ENCODE results near the gene FLNC.

Gene FLNC

DNA sequence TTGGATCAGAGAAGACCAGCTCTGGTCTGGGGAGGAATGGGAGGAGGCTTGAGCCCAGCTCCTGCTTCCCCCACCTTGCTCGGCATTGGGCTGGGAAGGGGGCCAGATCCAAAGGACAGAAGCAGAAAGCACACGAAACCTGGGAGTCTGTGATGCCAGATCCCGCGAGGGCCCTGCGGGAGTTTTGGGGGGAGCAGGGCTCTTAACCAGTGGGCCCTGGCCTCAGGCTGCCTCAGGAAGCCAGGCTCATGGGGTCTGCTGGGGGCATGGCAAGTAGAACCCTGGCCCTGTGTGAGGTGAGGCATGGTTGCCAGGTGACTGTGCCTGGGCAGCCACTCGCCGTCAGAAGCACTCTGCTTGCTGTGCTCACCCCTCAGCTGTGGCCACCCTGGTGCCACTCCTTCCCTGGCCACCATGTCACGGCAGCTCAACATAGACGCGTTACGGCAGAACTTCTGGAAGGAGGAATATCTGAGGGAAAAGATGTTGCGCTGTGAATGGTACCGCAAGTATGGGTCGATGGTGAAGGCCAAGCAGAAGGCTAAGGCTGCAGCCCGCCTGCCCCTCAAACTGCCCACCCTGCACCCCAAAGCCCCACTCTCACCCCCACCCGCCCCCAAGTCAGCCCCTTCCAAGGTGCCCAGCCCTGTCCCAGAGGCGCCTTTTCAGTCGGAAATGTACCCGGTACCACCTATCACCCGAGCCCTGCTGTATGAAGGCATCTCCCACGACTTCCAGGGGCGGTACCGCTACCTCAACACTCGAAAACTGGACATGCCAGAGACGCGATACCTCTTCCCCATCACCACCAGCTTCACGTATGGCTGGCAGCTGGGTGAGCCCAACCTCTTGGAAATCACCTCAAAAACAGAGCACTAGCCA lies 36.0 kb downstream of the FLNC start:
- FAIRE-seq = no peak

DNA sequence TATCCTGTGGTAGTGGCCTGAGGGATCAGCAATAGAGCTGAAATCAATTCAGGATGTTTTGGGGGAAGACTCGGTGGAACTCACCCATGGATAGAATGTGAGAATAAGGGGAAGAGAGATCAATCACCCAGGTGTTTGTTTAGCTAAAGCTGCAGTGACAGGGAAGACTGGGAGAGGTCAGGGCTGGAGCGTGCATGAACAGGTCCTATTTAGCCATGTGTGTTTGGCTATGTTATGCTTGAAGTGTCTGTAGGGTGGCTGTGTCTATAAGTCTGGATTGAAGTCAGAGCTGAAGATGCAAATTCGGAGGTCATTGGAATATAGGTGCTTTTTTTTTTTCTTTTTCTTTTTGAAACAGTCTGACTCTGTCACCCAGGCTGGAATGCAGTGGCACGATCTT lies 37.0 kb downstream of the FLNC start:
- FAIRE-seq = no peak

DNA sequence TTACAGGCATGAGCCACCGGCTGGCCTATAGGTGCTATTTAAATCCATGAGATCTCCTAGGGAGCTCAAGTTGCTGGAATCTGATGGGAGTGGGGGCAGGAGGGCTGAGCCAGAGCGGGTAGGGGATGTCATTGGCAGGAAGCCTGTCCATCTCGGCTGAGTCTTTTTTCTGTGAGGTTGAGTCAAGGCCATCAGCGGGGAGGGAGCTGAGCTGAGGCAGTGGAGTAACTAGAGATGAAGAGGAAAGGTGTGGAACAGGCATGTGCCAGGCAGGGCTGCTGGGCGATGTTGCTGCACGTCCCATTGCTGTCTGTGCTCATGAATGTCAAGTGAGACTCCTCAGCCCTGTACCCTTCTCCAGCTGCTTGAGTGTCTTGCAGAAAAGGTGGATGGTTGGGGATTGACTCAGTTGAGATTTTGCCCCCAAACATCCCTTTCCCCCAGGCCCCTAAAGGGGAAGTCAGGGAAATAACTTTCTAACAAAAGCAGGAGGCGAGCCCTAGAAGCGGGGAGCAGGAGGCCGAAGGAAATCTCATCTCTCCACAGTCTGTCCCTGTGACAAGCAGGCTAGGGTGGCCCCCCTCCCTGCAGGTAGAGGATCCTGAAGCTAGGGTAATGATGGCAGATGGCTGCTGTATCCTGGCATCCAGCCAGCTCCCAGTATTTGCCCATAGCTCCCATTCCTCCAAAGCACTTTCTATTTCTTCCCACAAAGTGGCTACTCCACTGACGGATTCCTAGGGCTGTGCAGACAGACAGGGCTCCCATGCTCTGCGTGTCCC lies 37.8 kb downstream of the FLNC start:
- no peak for FAIRE-seq

DNA sequence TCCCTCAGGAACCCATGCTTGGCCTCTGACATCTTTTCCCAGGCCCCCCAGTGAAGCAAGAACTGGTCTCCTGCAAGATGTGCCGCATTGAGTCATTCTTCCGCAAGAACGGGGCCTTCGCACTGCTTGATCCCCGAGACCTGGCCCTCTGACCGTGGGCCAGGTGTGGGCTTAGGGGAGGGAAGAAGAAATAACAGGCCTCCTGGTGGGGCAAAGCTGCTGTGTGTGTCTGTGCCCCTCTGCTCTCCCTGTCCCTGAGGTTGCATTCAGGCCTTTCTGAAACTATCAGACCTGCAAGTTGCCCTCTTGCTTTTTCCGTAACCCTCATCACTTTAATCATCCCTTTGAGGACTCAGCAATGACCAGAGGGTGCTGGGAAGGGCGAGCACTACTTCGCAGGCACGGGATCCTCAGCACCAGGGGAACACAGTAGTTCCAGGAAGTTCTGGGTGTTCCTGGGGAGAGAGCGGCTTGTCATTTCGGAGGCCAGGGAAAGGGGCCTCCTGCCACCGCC lies 38.5 kb downstream of the FLNC start:
- FAIRE-seq = no peak

DNA sequence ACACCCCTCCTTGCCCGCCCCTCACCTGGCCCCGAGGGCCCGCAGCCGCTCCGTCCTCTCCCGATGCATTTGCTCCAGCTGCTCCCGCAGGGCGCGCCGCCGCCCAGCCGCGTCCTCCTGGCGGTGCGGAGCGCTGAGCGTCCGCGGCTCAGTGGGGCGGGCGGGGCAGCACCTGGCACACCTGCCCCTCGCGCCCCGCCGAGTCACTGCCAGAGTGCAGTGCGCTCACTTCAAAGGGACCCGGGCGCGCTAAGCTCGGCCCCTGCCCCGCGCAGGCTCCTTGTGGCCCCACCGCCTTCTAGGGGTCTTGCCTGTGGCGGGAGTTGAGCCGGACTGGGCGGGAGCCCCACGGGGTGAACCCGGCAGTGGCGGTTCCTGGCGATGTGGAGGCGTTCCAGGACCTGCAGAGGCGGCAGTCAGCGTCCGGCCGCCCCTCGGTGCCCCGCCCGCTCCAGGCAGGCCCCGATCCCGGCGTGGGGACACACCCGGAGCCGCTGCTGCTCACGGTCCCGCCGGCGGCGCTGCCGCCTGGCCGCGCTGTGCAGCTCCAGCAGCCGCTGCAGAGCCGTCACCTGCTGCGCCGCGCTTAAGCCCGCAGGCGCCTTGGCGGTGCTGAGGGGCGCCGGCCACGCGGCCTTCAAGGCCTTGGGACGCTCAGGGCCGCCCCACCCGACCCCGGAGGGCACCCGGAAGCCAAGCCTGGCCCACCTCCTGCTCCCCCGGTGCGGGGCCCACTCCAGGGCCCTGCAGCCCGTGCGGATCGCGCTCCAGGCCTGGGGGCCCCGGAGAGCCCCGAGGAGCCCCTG lies 39.1 kb downstream of the FLNC start:
- no peak for FAIRE-seq

DNA sequence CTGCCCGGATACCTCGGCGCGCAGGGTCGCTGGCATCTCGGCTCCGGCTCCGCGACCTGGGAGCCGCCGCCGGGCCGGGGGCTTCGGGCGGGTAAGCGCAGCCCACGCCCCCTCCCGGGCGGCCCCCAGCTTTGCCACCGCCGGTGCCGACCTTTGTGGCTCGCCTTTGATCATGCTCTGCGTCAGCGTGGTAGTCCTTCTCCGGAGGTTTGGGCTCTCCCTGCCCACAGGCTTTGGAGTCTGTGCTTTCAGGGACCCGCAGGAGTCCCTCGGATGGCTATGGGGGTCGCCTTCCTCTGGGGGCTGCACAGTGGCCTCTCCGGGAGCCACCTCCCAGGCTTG lies 39.7 kb downstream of the FLNC start:
- no peak for FAIRE-seq

DNA sequence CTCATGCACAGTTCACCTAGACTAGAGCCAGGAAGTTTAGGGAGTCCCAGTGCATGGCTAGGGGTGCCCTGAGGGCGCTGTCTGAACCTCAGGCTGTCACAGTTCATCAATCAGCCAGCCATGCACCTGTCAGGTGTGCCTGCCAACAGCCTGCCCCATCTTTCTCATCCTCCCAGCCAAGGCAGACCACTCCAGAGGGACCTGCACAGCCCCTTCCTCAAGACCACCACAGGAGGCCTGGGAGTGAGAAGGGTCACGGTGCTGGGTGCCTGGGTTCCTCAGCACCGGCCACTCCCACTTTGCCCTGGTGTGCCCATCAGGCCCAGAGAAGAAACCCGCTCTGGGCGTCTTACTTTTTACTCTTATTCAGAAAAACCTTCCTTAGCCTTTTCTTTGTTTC lies 40.8 kb downstream of the FLNC start:
- FAIRE-seq = no peak

DNA sequence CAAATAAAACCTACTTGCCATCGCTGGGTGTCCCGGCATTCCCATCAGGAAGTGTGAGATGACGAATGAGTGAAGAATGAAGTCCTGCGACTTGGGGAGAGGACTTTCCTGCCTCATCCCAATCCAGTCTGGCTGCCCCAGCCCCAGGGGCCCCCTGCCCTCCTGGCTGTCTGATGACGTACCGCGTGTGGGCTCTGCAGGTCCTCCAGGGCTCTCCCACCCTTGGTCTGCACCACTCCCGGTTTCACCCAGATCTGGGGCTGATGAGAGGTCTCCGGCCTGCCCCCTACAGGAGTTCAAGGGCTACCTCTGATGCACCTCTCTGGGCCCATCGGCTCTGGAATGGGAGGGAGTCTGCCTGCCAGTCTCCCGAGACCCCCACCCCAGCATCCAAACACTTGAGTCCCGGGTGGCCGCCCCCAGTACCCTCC lies 42.2 kb downstream of the FLNC start:
- no peak for FAIRE-seq

DNA sequence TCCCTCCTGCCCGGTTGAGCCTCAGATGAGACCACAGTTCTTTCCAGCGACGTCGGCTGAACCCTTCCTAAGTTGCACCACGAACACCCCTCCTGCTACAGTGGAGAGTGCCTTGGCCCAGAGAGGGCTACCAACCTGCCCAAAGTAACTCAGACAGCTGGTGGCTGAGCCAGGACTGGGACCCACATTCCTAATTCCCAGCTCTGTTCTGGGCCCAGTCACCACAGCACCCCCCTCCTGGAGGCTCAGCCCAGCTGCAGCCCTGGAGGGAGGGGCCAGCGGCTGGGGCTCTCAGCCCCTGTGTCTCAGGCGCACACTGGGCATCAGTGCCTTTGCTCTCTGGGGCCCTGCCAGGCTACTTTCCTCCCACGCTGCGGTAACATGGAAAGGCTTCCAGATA lies 43.0 kb downstream of the FLNC start:
- no peak for FAIRE-seq

DNA sequence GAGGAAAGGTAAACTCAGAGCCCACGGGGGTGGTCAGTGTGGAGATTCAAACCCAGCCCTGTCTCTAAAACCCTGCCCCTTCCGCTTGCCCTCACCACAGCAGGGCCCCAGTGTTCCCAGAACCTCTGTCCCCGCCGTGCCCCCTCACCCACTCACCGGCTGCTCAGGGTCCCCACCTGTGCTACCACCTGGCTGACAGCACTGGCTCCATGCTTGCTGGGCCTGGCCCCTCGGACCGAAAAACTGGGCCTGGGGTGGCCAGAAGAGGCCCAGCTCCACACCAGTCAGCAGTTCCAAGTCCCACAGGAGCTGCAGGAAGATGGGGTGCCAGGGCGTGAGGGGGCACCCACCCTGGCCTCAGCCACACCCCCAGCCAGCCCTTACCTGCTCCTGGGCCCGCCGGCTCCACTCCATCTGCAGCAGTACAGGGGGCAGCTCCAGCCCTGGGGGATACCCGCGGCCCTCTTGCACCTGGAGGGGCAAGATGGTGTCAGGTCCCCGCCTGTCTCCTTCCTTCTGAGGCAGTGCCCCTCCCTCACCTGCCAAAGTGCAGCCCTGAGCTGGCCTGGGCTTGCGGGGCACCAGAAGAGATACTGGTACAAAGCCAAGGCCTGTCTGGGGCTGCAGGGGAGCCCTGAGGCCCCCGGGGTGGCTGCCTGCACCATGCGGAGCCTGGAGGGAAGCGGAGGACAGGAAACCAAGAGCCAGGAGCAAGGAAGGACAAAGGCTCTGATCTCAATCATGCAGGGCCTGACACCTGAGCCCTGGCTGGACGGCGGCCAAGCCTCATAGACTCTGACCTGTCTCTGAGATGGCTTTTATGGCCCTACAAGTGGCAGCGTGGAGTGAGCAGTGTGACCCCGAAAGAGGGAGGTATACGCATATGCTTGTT lies 44.2 kb downstream of the FLNC start:
- FAIRE-seq = no peak

DNA sequence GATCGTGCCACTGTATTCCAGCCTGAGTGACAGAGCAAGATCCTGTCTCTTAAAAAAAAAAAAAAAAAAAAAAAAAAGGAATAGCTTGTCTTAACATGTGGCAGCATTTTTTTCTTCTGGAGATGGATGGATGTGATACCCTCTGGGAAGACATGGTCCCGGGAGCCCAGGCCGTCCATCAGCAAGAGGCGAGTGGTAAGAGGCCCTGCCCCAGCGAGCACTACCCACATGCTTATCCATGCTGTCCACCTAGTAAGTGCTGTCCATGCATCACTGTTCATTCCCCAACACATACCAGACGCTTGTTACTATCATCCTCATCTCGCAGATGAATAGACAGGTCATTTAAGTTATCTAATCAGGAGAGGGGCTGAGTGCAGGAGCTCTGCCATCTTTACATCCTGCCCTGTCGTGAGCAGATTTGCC lies 45.3 kb downstream of the FLNC start:
- no peak for FAIRE-seq

DNA sequence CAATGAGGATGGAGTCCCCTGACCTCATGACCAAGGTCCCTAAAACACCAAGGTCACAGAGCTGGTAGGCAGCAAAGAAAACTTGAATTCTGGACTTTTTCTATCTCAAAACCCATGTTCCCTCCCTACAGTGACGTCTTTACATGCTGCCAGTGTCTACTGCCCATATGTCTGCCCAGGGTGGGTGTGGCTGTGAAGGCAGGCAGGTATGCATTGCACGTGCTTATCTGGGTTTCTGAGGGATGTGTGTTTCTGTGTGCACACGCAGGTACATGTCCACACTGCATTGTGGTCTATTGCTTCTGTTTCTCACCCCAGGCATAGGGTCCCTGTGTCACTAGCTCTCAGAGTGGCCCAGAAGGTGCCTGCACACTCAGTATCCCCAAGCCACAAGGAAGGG lies 45.9 kb downstream of the FLNC start:
- no peak for FAIRE-seq

DNA sequence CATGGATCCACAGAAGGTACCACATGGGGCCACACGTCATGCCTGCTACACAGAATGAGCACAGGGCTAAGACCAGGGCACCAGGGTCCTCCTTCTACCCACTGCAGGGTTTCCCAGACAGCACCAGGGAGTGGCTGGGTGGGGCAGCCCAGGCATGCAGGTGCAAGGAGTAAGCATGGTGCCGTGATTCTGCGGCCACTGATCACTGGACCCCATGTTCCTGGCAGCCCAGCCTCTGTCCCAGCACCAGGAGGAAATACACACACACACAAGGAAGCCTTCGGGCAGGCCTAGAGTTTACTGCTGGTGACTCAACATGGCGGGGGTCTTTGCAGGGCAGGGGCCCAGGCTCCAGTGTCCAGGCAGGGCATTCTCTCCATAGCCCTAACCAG lies 46.4 kb downstream of the FLNC start:
- FAIRE-seq = no peak

DNA sequence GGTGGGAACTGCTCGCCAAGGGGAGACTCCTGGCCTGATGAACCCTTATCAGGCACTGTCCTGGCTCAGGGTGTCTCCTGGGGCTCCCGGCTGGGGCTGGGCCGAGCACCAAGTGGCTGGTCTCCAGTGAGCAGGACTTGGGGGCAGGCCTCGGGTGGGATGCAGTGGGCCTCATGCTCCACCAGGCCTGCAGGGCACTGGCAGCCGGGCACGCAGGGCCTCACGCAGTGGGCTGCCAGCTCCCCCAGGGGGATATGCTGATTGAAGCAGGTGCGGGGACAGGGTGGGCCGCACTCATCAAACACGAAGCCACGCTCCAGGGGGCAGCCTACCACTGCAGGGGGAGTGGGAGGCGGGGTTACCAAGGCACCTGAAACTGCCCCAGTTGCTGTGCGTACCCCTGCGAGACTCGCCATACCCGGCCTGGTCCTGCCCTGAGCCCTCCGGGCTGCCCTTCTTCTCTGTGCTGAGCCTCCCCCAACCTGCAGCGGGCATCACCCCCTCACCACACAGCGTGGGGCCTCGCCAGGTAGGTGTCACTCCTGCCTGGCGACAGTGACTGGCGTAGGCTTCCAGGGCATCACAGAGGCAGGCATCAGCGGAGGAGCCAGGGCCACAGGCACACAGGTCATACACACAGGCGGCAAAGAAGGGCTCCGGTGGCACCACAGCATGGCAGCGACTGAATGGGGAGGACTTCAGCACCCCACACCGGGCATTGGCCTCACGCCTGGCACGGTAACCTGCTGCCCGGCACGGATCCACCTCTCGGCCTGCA lies 47.0 kb downstream of the FLNC start:
- FAIRE-seq = no peak

DNA sequence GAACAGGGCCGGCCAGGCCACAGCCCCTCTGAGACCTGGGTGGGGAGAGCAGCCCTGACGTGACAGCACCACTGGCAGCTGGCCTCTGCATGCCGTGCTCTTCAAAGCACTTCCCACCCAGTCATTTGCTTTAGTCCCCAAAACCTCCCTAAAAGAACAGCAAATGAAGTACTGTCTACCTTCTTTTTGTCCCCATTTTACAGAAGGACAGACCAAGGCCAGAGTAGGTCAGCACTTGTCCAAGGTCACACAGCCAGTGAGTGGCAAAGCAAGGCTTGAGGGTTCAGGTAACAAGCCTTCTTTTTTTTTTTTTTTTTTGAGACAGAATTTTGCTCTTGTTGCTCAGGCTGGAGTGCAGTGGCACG lies 47.5 kb downstream of the FLNC start:
- no peak for FAIRE-seq

DNA sequence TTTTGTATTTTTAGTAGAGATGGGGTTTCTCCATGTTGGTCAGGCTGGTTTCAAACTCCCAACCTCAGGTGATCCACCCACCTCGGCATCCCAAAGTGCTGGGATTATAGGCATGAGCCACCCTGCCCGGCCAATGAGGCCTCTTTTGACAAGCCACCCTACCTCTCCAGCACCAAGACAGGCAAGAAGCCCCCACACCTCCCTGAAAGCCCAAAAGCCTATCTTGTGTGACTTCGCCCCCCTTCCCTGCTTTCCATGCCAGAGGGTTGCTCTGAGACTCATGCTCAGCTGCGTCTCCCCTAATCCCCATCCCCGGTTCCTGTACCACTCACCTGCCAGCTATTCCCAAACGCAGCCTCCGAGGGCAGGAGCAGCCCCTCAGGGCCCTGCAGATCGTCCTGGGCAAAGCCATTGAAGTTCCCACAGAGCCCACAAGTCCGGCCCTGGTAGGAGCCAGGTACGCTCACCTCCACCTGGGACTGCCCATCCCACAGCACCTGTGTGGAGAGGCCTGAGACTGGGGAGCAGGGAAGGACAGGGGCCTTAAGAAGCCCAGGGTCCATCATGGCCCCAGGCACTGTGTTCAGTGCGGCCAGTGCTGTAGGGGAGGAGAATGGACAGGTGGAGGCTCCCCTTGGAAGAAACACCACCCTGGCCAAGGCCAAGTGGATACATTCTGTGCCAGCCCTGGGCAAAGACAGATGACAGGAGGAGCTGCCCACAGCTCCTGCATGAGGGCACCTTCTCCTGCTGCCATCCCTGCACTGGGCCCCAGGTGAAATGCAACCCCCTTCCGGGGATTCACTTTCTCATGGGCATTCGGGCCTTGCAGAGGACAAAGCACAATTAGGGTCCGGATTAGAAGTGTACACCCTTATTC lies 48.3 kb downstream of the FLNC start:
- no peak for FAIRE-seq

DNA sequence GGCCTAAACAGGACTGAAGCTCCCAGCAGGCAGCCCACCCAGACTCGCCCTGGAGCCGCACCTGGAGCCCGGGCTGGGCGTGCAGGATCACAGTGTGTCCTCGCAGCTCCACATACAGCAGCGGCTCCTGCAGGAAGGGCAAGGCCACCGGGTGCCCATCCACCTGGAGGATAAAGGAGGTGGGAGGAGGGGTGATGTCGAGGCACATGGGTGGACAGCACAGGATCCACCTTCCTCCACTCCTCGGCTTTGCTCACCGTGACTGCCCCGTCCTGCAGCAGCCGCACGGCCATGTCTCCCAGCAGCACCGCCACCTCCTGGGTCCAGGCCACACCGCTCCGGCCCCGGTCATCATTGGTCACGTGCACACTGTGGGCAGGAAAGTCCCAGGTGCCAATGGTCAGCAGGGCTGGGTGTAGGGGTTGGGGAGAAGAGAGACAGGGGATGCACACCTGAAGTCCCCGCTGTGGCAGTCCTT lies 49.3 kb downstream of the FLNC start:
- FAIRE-seq = no peak

DNA sequence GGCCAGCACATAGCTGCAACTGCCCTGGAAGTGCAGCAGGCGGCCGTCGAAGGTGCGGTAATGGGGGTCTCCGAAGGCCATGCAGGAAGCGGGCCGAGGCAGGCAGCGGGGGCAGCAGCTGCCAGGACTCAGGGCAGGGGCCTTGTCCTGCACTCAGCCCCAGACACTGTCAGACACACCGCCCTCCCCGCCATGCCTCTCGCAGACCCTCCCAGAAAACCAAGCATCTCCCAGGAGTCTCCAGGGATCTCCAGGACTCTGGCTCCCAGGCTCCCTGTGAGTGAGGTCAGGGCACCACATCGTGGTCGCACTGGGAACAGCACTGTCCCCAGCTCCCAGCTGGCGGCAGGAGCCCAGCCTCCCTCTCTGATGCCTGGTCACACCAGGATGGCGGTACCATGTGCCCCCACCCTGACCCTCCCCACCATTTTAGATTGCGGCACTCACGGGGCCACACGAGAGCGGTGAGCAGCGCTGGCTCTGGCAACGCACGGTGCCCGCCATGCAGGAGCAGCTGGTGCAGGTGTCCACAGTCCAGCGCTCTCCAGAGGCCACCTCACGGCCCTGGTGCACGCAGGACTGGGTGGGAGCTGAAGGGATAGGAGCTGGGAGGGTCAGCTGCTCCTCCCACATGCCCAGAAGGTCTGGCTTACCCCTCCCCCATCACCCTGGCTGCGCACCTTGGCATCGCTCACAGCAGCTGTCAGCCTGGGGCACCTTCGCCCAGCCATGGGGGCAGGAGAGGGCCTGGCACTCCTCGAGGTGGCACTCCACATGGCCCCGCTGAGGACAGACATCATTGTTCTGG lies 49.9 kb downstream of the FLNC start:
- no peak for FAIRE-seq

DNA sequence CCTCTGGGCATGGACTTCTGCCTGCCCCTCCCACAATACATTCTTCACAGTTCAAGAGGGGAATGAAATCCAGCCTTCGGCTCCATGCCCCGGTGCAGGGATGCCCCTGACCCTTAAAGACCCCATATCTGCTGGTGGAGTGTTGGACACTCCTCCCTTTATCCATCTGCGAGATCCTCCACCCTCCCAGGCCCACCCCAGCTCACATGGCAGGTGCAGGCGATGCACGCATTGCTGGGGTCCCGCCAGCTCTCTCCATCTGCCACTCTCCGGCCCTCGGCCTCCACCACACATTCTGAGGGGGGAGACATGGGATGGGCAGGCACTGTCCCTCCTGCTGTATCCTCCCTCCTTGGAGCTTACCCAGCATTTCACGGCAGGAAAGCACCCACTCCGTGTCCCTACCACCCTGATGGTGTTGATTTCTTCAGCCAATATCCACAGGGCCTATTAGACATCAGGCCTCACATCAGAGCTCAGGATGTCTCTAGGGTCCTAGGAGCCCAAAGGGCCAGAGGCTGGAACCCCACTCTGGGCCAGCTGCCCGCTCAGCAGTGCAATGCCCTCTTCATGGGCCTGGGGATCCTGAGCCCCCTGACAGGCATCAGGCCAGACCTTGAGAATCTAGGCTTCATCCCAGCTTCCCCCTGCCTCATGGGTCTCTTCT lies 50.7 kb downstream of the FLNC start:
- no peak for FAIRE-seq
